HepG2 (cell line): ENCODE data around the gene LOXL3. TPM values are rescaled to one million over a fixed set of nuclear protein-coding genes. Genes with fewer than 3 reads are reported as not detected.

Experiments
- ATAC-seq: fragments of 200-7000 bp; cut with Tn5 transposase; 3 replicates; pipeline ENCODE4 v1.9.1; 2020; ENCODE audit warnings: mild to moderate bottlenecking, moderate library complexity
- BruUV-seq: library from RNA; stranded (reverse); fragments of 400-500 nt; replicated peaks from 2 replicates; lab custom pipeline; 2021; lab: Mats Ljungman, UMichigan
- CTCF ChIA-PET: fragments of 300-600 bp; formaldehyde crosslinking; extraction: SDS; loops from one replicate; lab custom pipeline; 2021; ENCODE audit warnings: low total read pairs, inconsistent platforms, low intra/inter-chr PET ratio; lab: Yijun Ruan, JAX
- POLR2A ChIA-PET: fragments of 350-600 bp; sonication (Branson Sonifier 250); formaldehyde crosslinking; loops from one replicate; lab custom pipeline; 2020; ENCODE audit warnings: antibody characterized with exemption, inconsistent platforms; lab: Yijun Ruan, JAX
- DNase-seq: peaks from one replicate; pipeline ENCODE4 v3.0.0-alpha.2; 2015; ENCODE audit warnings: low spot score
- FAIRE-seq: peaks from 3 replicates; lab custom pipeline; 2011; peaks lifted over from hg19 to GRCh38; lab: Jason Lieb, UNC
- H2AFZ ChIP-seq: one replicate; pipeline ENCODE4 v1.6.1; 2011; ENCODE audit warnings: low read length, inconsistent platforms
- H3K27ac ChIP-seq: fragments of 300-600 bp; 3 replicates; pipeline ENCODE4 v1.8.0; 2011; ENCODE audit warnings: mixed run types, mild to moderate bottlenecking, mixed read lengths, low read length, inconsistent platforms; ENCODE audit not compliant: insufficient read depth; ENCODE audit errors: extremely low read length
- H3K27me3 ChIP-seq, 2 experiments: fragments of 200-600 bp in 1 of 2; 2 replicates in 1 of 2; 3 replicates in 1 of 2; pipeline versions ENCODE4 v1.6.0 to v1.8.0; 2011; ENCODE audit warnings: low read length in 2 of 2, mild to moderate bottlenecking in 2 of 2, moderate library complexity in 2 of 2, inconsistent platforms in 1 of 2; ENCODE audit not compliant: insufficient read depth in 2 of 2, control insufficient read depth in 1 of 2
- H3K36me3 ChIP-seq, 2 experiments: fragments of 200-600 bp in 1 of 2; replicated peaks in 1 of 2; 2 replicates in 1 of 2; 3 replicates in 1 of 2; pipeline versions ENCODE4 v1.5.1 to v1.8.0; 2011; ENCODE audit warnings: low read length in 2 of 2, inconsistent platforms in 1 of 2; ENCODE audit not compliant: insufficient read depth in 2 of 2, control insufficient read depth in 1 of 2
- H3K4me1 ChIP-seq: 2 replicates; pipeline ENCODE4 v1.5.1; 2012; ENCODE audit warnings: low read length, inconsistent platforms; ENCODE audit not compliant: insufficient read depth
- H3K4me2 ChIP-seq: 2 replicates; pipeline ENCODE4 v1.6.0; 2011; ENCODE audit warnings: low read depth, low read length, inconsistent platforms
- H3K4me3 ChIP-seq, 3 experiments: fragments of 200-600 bp in 1 of 3; sonication (generic), shearing (Covaris generic) in 1 of 3; replicated peaks in 1 of 3; 2 replicates each; pipeline ENCODE4 v1.5.1; 2011 to 2016; ENCODE audit warnings: low read length in 3 of 3, inconsistent platforms in 2 of 3, low read depth in 2 of 3, mild to moderate bottlenecking in 2 of 3, control low read depth in 1 of 3, mixed read lengths in 1 of 3; ENCODE audit not compliant: insufficient read depth in 1 of 3
- H3K79me2 ChIP-seq: one replicate; pipeline ENCODE4 v1.6.1; 2011; ENCODE audit warnings: low read length, inconsistent platforms; ENCODE audit not compliant: insufficient read depth
- H3K9ac ChIP-seq: 2 replicates; pipeline ENCODE4 v1.6.0; 2011; ENCODE audit warnings: mild to moderate bottlenecking, low read depth, low read length, inconsistent platforms; ENCODE audit not compliant: insufficient read depth
- H3K9me3 ChIP-seq: 2 replicates; pipeline ENCODE4 v1.5.1; 2012; ENCODE audit warnings: mild to moderate bottlenecking, low read length
- H4K20me1 ChIP-seq: 2 replicates; pipeline ENCODE4 v1.6.0; 2011; ENCODE audit warnings: inconsistent platforms, mild to moderate bottlenecking, low read length, moderate library complexity; ENCODE audit not compliant: insufficient read depth
- CEBPB ChIP-seq: IDR thresholded peaks from 2 replicates; pipeline ENCODE4 v1.6.1; 2011; ENCODE audit warnings: low read depth, low read length, improper control_type of control experiment, borderline replicate concordance
- HES4 ChIP-seq: sonication (generic); formaldehyde crosslinking; IDR thresholded peaks from 2 replicates; pipeline ENCODE4 v1.9.0; 2021; ENCODE audit warnings: mild to moderate bottlenecking, missing genetic modification reagents, borderline replicate concordance
- U2AF1 ChIP-seq: fragments of 200-400 bp; formaldehyde crosslinking; optimal IDR thresholded peaks from 2 replicates; pipeline ENCODE3; 2017; ENCODE audit warnings: mild to moderate bottlenecking, low read depth, low read length
- ZBTB38 ChIP-seq: sonication (generic); formaldehyde crosslinking; IDR thresholded peaks from 2 replicates; pipeline ENCODE4 v1.5.1; 2020; ENCODE audit warnings: mild to moderate bottlenecking, missing genetic modification reagents
- ZNF180 ChIP-seq: sonication (generic); formaldehyde crosslinking; IDR thresholded peaks from 2 replicates; pipeline ENCODE4 v1.4.0; 2020; ENCODE audit warnings: low read depth, missing genetic modification reagents, borderline replicate concordance
- ZNF24 ChIP-seq: fragments of 450-650 bp; IDR thresholded peaks from 2 replicates; pipeline ENCODE4 v1.6.1; 2017; ENCODE audit warnings: antibody characterized with exemption, mild to moderate bottlenecking
- ZNF558 ChIP-seq: sonication (generic); formaldehyde crosslinking; IDR thresholded peaks from 2 replicates; pipeline ENCODE4 v1.9.0; 2022; ENCODE audit warnings: mild to moderate bottlenecking, missing genetic modification reagents, borderline replicate concordance
- WGBS: methylation state at CpG from one replicate; pipeline ENCODE4 v1.1.6; 2017; ENCODE audit warnings: low lambda C conversion rate; 5-methylcytosine and 5-hydroxymethylcytosine counted together
- in situ Hi-C: cut with HindIII; loops from 2 replicates; pipeline ENCODE4 v1.10.0; 2017; ENCODE audit warnings: low pct_unique_long_range_greater_than_20kb; ENCODE audit not compliant: extremely low pct_ligation_motif_present
- intact Hi-C: fragments of 100-400 bp; cut with micrococcal nuclease; formaldehyde crosslinking; loops from one replicate; pipeline ENCODE4 v1.10.0; 2022; ENCODE audit not compliant: unreplicated experiment
- polyA plus RNA-seq, 8 experiments: library from polyadenylated mRNA; depleted of rRNA in 3 of 8; stranded (reverse) in 7 of 8; unstranded in 1 of 8; fragments of >200 nt; fragmentation: Illumina TruSeq in 4 of 8; extraction: Trizol in 4 of 8; gene quantifications; 2 replicates each; pipeline versions ENCODE4 v1.2.1 to v1.2.3, GENCODE V29; 2011 to 2016; ENCODE audit warnings: low read depth in 4 of 8, missing spikeins in 1 of 8, mixed read lengths in 1 of 8; ENCODE audit not compliant: insufficient read depth in 1 of 8
- total RNA-seq, 5 experiments: library from RNA; depleted of rRNA; stranded (reverse); fragments of >200 nt; fragmentation: Illumina TruSeq; extraction: Trizol; gene quantifications; 2 replicates each; pipeline ENCODE4 v1.2.3, GENCODE V29; 2016; ENCODE audit warnings: low read depth in 1 of 5
- TF ChIP-seq, protein P1 (sequence below): sonication (generic); formaldehyde crosslinking; IDR thresholded peaks from 2 replicates; pipeline ENCODE4 v1.5.1; 2020; ENCODE audit warnings: mild to moderate bottlenecking, missing genetic modification reagents, moderate library complexity
- TF ChIP-seq, protein P2 (sequence below): sonication (generic); formaldehyde crosslinking; conservative IDR thresholded peaks from 2 replicates; pipeline ENCODE4 v1.4.0; 2020; ENCODE audit warnings: missing genetic modification reagents
- TF ChIP-seq, protein P3 (sequence below), 2 experiments: sonication (generic) in 1 of 2; formaldehyde crosslinking in 1 of 2; IDR thresholded peaks; 2 replicates each; pipeline versions ENCODE4 v1.4.0 to v1.6.1; 2016 to 2020; ENCODE audit warnings: borderline replicate concordance in 1 of 2, low read depth in 1 of 2, mild to moderate bottlenecking in 1 of 2, missing genetic modification reagents in 1 of 2
- TF ChIP-seq, protein P4 (sequence below): fragments of 450-650 bp; IDR thresholded peaks from 2 replicates; pipeline ENCODE4 v1.6.1; 2017; ENCODE audit warnings: mild to moderate bottlenecking

The LOXL3 gene
- total and polyA plus RNA-seq, 2 of the 13 experiments (the other 11 are each of a cell fraction or from before 2014, with no cell fraction given), result 0.55 to 6.5 TPM

DNA sequence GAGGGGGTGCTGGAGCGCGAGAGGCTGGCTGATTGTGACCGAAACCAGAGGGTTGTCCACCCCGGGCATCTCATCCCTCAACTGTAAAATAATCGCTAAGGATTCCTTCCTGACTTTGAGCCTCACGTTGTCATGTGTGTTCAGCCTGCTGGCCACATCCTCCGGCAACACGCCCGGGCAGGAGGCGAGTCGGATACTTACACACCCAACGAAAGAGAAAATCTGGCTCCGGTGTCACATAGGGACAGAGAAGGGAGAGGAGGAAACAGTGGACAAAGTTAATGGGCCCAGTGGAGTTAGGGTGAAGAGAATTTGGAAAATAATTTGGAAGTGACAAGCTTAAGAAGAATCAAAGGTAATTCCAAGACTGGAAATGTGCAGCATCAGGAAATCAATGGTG, 37.1 kb downstream of the LOXL3 start:
- no peak overlapping the region for H3K4me3 ChIP-seq
- POLR2A ChIA-PET, result interaction anchor here (1.0 to 1.1 kb wide), 2 partner anchors 13 to 35 kb away, joined by 3 to 4 read pairs; partner anchors contain the start of gene HTRA2
- H3K79me2 ChIP-seq, result no peaks in the 10 kb centered on the region
- no peak overlapping the region for H3K9ac ChIP-seq
- WGBS, result 94% methylated on average over 13 of the region's 13 CpGs
- intact Hi-C loops, result no loop called here
- TF ChIP-seq, protein P1, sequence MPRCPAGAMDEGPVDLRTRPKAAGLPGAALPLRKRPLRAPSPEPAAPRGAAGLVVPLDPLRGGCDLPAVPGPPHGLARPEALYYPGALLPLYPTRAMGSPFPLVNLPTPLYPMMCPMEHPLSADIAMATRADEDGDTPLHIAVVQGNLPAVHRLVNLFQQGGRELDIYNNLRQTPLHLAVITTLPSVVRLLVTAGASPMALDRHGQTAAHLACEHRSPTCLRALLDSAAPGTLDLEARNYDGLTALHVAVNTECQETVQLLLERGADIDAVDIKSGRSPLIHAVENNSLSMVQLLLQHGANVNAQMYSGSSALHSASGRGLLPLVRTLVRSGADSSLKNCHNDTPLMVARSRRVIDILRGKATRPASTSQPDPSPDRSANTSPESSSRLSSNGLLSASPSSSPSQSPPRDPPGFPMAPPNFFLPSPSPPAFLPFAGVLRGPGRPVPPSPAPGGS (CRISPR knock-in tag), result no peak
- TF ChIP-seq, protein P2, sequence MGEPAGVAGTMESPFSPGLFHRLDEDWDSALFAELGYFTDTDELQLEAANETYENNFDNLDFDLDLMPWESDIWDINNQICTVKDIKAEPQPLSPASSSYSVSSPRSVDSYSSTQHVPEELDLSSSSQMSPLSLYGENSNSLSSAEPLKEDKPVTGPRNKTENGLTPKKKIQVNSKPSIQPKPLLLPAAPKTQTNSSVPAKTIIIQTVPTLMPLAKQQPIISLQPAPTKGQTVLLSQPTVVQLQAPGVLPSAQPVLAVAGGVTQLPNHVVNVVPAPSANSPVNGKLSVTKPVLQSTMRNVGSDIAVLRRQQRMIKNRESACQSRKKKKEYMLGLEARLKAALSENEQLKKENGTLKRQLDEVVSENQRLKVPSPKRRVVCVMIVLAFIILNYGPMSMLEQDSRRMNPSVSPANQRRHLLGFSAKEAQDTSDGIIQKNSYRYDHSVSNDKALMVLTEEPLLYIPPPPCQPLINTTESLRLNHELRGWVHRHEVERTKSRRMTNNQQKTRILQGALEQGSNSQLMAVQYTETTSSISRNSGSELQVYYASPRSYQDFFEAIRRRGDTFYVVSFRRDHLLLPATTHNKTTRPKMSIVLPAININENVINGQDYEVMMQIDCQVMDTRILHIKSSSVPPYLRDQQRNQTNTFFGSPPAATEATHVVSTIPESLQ (CRISPR knock-in tag), result no peak
- TF ChIP-seq ZNF24, result no peak
- TF ChIP-seq, protein P3, sequence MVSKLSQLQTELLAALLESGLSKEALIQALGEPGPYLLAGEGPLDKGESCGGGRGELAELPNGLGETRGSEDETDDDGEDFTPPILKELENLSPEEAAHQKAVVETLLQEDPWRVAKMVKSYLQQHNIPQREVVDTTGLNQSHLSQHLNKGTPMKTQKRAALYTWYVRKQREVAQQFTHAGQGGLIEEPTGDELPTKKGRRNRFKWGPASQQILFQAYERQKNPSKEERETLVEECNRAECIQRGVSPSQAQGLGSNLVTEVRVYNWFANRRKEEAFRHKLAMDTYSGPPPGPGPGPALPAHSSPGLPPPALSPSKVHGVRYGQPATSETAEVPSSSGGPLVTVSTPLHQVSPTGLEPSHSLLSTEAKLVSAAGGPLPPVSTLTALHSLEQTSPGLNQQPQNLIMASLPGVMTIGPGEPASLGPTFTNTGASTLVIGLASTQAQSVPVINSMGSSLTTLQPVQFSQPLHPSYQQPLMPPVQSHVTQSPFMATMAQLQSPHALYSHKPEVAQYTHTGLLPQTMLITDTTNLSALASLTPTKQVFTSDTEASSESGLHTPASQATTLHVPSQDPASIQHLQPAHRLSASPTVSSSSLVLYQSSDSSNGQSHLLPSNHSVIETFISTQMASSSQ (IDR thresholded peaks at IDR 0.05; ENCODE audit: low read depth), result no peak
- TF ChIP-seq, protein P3 (CRISPR knock-in tag; IDR thresholded peaks at IDR 0.05; ENCODE audit: borderline replicate concordance), result no peak
- no peak for TF ChIP-seq HES4 (CRISPR knock-in tag)
- TF ChIP-seq U2AF1, result no peak
- TF ChIP-seq, protein P4, sequence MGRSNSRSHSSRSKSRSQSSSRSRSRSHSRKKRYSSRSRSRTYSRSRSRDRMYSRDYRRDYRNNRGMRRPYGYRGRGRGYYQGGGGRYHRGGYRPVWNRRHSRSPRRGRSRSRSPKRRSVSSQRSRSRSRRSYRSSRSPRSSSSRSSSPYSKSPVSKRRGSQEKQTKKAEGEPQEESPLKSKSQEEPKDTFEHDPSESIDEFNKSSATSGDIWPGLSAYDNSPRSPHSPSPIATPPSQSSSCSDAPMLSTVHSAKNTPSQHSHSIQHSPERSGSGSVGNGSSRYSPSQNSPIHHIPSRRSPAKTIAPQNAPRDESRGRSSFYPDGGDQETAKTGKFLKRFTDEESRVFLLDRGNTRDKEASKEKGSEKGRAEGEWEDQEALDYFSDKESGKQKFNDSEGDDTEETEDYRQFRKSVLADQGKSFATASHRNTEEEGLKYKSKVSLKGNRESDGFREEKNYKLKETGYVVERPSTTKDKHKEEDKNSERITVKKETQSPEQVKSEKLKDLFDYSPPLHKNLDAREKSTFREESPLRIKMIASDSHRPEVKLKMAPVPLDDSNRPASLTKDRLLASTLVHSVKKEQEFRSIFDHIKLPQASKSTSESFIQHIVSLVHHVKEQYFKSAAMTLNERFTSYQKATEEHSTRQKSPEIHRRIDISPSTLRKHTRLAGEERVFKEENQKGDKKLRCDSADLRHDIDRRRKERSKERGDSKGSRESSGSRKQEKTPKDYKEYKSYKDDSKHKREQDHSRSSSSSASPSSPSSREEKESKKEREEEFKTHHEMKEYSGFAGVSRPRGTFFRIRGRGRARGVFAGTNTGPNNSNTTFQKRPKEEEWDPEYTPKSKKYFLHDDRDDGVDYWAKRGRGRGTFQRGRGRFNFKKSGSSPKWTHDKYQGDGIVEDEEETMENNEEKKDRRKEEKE, result no peak
- TF ChIP-seq ZBTB38 (CRISPR knock-in tag), result no peak
- no peak for TF ChIP-seq ZNF180
- no peak for TF ChIP-seq CEBPB
- no peak for TF ChIP-seq ZNF558 (CRISPR knock-in tag)
- ATAC-seq (no peak), DNase-seq (no peak), FAIRE-seq (no peak)
- CTCF ChIA-PET, result no interaction called here
- peaks cover 31% of the 10 kb centered on the region for H3K4me1 ChIP-seq
- no peak overlapping the region for H3K27ac ChIP-seq
- H3K4me2 ChIP-seq, result no peak overlapping the region
- BruUV-seq, result no TSS peak
- H3K9me3 ChIP-seq, result no peaks in the 10 kb centered on the region
- H3K27me3 ChIP-seq, result no peaks in the 10 kb centered on the region
- no peaks in the 10 kb centered on the region for H4K20me1 ChIP-seq
- H3K36me3 ChIP-seq, result peaks cover 13 to 21% of the 10 kb centered on the region in 2 experiments; a peak in 4 of 5 replicates
- in situ Hi-C loops, result no loop called here
- H2AFZ ChIP-seq, result no peak overlapping the region
